ENCODE measurements around the gene SLC19A2.
"Not testable (repeated sequence)": the region's sequence is repeated elsewhere in the genome, so short reads cannot be mapped to it uniquely, and the experiment has no call there.

SLC19A2 gene, protein sequence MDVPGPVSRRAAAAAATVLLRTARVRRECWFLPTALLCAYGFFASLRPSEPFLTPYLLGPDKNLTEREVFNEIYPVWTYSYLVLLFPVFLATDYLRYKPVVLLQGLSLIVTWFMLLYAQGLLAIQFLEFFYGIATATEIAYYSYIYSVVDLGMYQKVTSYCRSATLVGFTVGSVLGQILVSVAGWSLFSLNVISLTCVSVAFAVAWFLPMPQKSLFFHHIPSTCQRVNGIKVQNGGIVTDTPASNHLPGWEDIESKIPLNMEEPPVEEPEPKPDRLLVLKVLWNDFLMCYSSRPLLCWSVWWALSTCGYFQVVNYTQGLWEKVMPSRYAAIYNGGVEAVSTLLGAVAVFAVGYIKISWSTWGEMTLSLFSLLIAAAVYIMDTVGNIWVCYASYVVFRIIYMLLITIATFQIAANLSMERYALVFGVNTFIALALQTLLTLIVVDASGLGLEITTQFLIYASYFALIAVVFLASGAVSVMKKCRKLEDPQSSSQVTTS

DNA sequence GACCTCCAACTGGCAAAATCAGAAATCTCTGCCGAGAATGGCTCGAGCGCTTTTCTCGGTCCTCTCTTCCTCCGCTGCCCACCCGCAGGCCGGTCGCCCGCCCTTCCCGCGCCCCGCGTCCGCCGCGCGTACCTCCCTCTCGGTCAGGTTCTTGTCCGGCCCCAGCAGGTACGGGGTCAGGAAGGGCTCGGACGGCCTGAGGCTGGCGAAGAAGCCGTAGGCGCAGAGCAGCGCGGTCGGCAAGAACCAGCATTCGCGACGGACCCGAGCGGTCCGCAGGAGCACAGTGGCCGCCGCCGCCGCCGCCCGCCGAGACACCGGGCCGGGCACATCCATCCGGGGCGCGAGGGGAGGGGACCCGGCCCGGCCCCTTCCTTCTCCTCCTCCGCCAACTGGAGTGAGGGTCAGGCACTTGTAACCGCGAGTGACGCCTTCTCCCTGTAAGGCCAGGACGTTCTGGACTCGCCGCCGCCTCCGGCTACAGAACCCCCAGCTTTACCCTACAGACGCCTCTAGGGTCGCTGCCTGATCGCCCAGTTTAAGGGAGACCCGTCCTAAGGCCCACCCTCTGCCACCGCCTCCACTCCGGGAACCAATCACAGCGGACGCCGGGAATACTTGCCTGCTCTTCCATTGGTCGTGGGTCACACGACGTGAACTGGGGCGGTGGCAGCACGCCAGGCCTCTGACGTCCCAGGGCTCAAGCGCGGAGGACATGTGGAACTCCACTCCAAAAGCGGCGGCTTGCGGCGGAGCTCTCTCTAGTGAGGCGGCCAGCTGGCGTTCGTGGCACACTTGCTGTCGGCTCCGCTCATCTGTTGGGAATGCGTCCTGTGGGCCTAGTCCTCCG is at the start of gene SLC19A2:
Gene SLC19A2, minus strand, starts transcription at position 514 of the 850 bp plus-strand sequence. Its CDS starts 178 bp downstream, at position 336.
- peak; percentile 93 for DNase-seq

DNA sequence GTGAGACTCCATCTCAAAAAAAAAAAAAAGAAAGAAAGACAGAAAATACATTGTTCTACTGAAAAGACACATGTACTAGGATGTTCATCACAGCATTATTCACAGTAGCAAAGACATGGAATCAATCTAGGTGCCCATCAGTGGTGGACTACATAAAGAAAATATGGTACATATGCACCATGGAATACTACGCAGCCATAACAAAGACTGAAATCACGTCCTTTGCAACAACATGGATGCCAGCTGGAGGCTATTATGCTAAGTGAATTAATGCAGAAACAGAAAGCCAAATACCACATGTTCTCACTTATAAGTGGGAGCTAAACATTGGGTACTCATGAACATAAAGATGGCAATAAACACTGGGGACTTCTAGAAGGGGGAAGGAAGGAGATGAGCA is 48.9 kb upstream of the SLC19A2 start:
- DNase-seq: no peak

DNA sequence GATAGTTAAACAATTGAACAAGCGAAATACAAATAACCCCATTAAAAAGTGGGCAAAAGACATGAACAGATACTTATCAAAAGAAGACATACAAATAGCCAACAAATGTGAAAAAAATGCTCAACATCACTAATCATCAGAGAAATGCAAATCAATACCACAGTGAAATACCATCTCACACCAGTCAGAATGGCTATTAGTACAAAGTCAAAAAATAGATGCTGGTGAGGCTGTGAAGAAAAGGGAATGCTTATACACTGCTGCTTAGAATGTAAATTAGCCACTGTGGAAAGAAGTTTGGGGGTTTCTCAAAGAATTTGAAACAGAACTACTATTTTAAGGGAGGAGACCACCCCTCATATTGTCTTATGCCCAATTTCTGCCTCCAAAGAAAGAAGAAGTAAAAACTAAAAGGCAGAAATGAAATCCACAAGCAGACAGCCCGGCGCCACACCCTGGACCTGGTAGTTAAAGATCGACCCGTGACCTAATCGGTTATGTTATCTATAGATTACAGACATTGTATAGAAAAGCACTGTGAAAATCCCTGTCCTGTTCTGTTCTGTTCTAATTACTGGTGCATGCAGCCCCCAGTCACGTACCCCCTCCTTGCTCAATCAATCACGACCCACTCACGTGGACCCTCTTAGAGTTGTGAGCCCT is 47.9 kb upstream of the SLC19A2 start:
- DNase-seq: not testable (repeated sequence)

DNA sequence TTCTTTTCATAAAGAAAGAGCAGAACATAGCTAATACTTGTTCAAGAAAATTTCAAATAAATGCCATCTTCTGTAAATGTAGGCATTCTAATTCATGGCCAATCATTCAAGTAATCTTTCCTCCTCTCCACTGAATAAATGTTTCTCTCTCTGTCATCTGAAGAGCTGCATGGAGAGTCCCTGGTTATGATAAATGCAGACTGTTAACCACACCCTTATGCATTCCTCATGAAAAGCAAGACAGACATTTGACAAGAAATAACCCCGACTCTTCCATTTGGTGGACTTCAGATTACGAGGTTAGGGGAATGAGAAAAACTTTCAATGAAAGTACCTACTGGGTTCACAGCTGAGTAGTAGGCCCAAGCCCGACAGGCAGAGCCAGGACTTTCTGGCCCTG is 44.7 kb upstream of the SLC19A2 start:
- DNase-seq: no peak

DNA sequence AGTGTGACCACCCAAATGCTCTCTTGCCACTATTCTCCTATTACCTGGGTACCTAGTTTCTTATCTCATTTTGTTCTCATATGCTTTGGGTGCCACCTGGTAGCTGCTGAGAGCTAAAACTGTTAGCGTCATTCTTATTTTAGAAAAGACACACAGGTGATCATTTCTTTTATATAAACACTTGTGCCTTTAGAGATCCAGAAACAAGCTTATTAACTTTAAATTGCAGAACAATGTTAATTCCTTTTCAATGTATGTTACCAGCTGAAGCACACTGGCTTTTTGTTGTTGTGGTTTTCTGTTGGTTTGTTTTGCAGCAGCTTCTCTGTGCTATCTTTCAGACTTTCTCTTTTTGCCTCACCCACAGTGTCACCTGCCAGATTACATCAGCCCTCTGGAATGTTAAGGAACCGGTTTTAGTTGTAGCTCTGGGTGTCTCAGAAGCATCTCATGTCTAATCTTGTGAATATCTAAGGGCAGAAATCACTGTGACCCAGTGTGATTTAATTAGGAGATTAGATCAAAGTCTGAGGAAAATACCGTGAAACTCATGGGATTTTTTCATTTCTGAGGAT is 43.4 kb upstream of the SLC19A2 start:
- DNase-seq: no peak

DNA sequence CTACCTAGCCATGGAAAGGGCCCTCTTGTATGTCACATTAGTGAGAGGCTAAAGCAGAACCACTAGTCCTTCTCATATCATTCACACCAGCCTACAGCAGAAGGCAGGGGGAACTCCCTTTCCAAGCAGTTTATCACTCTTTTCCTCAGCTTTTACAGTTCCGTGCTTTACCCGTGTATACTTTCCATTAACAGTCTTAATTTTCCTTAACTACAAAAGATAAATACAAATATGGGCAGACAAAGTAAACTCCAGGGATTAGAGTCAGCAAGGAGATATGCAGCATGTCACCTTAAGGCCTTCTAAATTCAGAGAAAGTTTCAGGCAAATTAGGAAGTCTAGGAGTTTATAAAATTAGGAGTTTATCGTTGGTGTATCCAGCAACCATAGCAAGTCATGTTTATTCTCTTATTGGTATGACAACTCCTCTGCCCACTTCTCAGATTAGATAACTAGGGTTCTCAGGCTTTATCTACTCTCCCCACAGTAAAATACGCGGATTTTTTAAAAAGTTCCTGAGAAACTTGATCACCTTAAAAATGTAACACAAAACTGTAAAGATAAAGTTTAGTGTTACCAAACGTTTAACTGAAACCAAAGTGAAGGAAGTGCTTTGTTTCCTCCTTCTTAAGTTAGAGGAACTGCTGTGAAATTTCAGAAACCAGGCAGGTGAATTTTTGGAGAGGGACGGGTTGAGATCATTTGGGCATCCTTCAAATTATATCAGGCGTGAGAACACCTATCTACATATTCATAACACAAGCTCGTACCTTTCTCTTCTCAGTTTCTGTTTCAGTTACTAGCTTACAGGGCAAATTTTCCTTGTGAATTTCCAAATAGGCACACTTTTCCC is 42.7 kb upstream of the SLC19A2 start:
- no peak for DNase-seq

DNA sequence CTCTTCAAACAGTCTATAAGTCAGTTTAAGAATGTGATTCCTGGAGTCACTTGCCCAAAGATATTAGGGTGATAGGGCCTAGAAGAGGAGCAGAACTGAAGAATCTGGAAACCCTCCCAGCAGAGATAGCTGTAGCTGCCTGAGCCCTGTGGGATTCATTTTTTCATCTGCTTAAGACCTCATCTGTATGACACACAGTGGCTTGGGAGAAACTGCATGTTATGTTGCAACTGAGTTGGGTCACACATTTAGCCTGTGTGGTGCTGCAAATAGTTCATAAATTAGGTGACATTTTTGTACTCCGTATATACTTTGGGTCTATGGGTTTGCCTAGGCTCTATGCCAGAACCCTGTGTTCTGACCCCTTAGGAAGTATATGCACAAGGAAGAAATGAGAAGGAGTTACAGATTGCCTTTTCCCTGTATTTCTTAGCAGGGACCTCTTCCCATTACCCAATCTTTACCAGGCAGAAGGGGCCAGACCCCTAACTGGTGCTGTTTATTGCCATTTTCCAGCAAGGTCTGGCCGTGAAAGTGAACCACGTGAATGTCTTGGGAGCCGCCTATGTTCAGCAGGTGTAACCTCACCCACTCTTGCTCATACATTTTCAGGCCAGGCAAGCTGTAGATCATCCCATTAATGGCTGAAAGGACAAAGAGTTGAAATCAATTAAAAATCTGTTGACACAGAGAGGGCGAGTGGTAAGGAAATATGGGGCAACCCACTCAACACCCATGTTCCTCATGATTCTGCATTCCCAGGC is 41.9 kb upstream of the SLC19A2 start:
- DNase-seq: no peak

DNA sequence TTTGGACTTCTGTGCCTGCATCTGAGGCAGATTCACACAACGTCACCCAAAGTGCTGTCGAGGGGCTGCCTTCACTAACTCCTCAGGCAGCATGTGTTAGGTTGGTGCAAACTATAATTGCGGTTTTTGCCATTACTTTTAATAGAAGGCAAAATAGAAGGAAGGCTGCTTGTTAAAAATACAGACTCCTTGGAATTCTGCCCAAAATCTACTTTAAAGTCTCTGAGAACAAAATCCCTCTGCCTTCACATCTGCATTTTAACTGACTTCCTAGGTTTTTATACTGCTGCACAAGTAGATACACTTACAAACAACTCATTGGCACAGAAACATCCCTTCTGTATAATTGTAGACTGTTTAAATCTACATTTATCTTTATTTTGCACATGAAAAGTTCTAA is 41.3 kb upstream of the SLC19A2 start:
- no peak for DNase-seq

DNA sequence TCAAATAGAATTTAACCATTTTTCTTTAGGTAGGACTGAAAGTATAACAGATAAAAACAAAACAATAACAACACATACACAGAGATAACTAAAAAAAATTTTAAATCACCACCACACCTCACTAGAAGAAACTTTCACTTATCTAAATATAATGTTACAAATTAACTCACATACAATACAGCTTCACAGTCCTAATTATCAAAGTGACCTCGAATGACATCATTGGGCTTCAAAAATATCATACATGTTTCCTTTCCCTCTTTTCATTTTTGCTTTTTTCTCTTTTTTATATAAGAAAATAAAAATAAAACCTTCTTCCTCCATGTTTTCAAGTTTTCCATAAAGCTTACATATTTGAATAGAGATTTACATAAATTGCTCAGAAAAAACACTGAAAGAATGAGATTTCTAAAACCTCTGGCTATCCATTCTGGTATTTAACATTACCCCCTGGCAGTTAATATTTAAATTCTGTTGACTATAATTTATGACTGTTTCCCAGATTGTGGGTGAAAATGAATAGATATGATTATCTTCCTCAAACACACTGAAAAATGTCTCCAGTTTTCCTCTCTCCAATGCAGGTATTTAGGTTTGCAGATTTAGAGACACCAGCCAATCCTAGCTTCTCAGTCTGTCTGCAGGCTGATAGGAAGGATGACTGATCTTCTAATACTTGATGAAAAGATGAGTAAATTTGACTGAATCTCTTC is 40.5 kb upstream of the SLC19A2 start:
- no peak for DNase-seq

DNA sequence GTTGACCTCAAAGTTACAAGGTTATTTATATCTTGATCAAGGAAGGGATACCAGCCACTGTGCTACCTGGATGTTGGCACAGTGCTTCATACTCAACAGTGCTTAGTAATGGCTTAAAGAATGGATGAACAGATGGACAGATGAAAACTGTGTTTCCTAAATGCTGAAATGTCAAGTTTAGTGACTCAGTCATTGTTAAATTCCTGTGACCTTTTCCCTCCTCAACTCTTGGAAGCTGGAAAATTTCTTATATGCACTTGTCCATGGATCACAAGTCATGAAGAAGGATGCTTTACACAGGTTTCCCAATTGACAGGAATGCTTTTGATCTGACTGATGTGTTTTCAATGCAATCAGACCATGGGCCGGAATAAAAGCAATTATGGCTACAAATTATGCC is 39.6 kb upstream of the SLC19A2 start:
- DNase-seq: no peak

DNA sequence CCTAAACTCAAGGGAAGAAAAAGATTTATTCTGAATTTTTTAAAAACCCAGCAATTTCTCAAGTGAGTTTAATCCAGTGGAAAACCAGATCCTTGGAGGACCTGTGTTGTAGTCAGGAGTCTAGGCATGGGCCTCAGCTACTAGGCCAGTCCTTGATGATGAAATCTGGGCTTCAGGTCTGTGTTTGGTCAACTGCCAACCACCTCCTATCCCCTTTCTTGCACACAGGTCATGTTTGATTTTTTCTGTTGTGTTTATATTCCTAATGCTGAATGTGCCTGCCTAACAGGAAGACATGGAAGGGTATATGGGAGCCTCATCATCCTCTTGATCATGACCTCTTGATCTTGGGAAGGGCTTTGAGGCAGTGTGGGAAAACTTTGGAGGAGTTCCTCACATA is 38.2 kb upstream of the SLC19A2 start:
- DNase-seq: no peak

DNA sequence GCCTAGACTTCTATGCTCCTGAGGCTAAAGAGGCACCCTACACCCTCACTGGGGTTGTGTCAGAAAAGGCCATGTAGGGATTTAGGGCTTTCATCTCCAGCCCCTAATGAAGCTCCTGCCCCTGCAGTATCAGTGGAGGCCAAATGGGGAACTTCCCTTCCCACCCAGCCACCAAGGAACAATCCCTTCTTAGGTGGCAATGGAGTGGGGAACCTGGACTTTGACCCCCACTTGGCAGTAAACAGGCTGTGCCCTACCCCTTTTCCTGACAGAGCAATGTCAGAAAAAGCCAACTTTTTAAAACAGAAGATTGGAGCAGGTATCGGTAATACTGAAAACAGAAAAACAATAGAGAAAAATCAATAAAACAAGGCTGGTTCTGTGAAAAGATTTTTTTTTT is 35.5 kb upstream of the SLC19A2 start:
- no peak for DNase-seq

DNA sequence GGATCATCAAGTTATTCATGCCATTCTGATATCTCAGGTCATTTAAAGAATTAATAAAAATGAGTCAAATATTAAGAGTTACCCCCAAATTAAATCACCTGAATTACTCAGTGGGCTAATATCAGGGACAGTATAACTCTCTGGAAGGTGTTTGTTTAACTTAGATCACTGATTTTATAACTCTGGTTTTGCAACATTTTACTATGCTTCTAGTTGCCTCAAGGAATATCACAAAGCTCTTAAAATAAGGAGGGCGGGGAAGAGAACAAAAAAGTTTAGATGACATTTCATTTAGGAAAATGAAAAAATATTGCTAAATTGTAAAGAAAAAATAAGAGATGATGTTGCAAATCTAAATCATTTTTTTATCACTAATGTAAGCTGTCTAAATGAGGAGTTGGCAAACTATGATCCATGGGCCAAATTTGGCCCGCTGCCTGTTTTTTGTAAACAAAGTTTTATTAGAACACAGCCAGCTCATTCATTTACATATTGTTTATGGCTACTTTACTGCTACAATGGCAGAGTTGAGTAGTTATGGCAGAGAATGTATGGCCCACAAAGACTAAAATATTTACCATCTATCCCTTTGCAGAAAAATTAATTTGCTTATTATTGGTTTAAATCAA is 31.9 kb upstream of the SLC19A2 start:
- no peak for DNase-seq

DNA sequence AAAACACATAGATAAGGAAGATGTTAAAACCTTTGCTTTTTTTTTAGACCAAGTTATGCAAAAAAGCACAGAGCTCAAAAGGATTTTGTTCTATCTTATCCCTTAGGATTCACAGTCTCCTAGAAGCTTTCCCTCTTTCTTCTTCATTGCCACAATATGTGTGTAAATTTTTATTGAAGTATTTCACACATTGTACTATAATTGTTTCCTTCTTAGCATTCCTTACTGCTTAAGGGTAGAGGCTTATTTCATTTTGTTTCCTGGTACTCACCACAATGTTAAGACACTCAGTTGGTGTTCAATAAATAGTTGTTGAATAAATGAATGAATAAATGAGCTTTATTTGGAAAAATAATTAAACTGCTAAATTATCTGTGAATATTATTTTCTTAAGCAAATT is 29.9 kb upstream of the SLC19A2 start:
- no peak for DNase-seq

DNA sequence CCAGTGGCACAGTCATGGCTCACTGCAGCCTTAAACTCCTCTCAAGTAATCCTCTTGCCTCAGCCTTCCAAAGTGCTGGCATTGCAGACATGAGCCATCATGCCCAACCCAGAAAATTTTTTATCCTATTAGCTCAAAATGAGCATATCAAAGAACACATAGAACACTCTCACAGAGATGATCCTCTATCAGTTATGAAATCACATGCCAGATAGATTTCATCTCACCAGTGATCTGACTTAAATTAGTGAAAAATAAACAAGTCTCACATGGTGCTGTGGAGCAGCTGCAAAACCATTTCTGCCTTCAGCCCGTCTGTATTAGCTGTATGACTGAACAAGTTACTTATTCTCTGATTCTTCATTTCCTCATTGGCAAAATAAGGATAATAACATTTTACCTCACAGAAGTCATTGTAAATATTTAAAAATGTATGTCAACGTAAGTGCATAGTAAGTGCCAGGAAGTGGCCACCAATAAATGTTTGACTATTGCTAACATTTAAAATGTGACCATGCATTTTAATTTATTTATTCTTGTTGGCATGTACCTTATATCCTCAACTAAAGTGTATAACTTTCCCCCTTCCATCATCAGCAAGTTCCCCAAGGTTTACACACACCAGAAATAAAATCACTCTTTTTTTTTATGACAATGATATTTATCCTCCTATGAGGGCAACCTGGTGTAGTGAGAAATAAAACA is 29.0 kb upstream of the SLC19A2 start:
- DNase-seq: no peak

DNA sequence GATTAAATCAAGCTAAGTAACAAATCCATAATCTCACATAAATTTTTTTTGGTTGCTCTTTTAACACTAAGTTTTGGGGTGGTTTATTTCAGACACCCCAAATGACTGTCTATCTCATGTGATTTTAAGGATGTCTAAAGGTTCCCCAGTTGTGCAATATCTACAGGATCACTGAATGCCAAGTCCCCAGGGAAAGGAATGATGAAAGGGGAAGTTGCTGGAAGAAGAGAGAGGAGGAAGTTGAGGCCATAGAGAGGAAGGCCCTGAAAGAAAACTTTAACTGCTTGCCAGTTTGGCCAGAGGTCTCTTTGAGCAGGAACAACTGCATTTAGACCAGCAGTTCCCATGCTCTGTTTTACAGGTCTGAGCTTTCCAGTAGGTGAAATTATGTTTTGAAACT is 27.5 kb upstream of the SLC19A2 start:
- DNase-seq: no peak

DNA sequence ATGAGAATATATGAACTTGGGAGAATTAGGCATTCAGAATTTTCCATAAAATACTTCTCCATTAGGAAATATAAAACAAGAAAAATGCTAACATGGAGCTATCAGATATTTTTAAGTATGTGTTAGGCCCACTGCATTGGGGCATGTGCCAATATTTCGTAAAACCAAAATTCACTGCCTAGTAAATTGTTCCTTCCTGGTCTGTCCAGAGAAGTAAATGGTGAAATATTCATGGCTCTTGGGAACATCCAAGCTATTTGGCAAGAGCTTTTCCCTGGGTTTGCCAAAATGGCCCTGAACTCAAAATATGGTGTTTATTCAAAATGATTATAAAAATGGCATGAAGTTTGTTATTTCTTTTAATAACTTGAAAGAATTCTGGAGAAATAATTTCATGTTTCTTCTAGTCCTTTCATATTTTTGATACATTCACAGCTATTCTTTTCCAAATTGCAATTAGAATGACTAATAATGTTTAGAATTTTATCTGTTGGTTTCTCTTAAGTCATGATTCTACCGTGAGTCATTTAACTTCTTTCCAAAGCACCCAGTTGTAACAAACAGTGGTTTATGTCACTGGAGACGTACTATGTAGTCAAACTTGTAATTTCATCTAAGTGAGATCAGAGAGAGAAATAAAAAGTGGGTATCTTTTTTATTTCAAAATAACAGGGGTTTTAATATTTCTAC is 25.7 kb upstream of the SLC19A2 start:
- no peak for DNase-seq

DNA sequence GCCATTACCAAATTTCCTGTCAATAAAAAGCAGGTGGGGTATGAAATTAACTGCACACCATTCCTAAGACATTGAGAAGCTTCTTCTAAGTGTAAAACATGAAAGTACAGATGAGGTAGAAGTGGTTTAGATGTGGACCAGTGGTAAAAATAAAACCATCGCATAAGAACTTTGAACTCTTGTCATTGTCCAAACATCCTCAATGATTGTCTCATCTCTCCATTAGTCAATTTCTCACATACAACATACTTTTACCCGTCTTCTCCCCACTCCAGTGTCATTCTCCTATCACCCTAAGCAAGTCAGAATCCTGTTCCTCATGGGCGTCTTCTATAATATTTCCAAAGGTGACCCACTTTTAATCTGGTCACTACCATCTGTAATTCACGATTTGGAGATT is 24.3 kb upstream of the SLC19A2 start:
- DNase-seq: no peak

DNA sequence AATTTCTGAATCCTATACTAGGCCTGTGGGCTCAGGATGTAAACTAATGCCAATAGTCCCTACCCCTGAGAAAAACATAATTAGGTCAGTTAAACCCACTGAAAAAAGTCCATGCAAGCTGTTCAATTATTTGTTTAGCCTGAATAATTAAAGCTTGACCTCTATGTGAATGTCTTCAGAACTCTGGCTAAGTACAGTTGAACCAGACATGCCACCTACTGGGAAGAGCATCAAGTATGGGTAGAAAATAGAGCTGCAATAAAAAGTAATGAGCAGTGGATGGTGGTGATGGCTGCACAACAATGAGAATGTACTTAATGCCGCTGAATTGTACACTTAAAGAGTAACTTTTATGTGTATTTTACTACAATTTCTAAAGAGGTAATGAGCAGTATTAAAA is 23.6 kb upstream of the SLC19A2 start:
- DNase-seq: no peak

All from activated naive CD4-positive, alpha-beta T cell treated with anti-CD3 and anti-CD28 coated beads, Interleukin-2, amount 50 U/mL, for 16 hours (primary cell).